GM18907 (cell line): ENCODE data around the gene REM1.
A peak's percentile ranks its signal among the peaks of the same experiment; 100 is the strongest.
"Not testable (repeated sequence)": the region's sequence is repeated elsewhere in the genome, so short reads cannot be mapped to it uniquely, and the experiment has no call there.

ENCODE experiments used
- ATAC-seq: cut with Tn5 transposase; IDR thresholded peaks from one replicate; pipeline ENCODE4 v1.9.1; 2021; ENCODE audit warnings: mild to moderate bottlenecking, moderate library complexity; ENCODE audit not compliant: unreplicated experiment

The REM1 gene, protein sequence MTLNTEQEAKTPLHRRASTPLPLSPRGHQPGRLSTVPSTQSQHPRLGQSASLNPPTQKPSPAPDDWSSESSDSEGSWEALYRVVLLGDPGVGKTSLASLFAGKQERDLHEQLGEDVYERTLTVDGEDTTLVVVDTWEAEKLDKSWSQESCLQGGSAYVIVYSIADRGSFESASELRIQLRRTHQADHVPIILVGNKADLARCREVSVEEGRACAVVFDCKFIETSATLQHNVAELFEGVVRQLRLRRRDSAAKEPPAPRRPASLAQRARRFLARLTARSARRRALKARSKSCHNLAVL

DNA sequence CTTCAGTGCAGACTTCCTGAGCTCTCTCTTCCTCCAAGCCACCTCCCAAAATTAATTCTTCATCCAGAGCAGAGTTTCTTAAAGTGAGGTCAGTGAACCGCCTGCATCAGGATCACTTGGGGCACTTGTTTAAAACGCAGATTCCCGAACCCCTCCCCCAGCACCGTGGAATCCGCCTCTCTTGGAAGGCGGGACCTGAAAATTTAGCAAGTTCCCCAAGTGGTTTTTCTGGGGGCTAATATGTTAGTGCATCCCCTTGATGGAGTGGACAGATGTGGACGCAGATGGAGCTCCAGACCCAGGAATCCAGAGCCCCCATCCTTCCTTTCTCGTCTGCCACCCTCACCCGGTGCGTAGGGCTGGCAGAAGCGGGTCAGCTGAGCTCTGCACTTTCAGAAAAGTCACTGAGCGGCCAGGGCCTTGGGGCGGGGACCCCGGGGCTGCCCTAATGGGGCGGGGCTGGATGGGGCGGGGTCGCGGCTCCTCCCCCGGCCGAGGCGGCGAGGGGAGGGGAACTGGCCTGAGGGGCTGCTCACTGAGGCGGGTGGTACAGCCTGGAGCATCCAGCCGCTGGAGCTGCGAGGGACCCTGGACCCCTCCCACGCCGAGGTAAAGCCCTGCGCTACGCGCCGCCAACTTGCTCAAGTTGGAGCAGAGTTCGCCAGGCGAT, at the start of gene REM1, which contains the start of gene DEFB124:
Gene REM1 (plus strand): TSS at position 531 of the 670 bp plus-strand sequence. CDS start 1,158 bp downstream, outside the sequence.
Gene DEFB124 (minus strand): TSS at position 370 of the 670 bp plus-strand sequence. CDS start 2,114 bp downstream, outside the sequence.
- ATAC-seq = no peak

DNA sequence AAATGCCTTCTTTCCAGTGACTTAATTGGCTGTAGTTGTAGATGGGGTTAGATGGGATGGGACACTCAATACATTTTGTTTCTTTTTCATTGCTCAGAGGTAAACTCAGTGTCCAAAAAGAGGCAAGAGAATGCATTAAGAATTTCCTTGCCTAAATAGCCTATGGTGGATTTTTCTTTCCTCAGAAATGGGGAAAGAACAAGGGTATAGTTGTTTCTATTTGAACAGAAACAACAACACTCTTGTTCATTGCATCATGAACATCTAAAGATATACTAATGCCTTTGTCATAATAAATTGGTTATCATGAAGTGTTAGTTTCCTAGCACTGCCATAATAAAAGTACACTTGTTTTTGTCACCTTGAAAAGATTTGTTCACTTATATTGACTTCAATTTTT, 49.3 kb upstream of the REM1 start:
- ATAC-seq = no peak

DNA sequence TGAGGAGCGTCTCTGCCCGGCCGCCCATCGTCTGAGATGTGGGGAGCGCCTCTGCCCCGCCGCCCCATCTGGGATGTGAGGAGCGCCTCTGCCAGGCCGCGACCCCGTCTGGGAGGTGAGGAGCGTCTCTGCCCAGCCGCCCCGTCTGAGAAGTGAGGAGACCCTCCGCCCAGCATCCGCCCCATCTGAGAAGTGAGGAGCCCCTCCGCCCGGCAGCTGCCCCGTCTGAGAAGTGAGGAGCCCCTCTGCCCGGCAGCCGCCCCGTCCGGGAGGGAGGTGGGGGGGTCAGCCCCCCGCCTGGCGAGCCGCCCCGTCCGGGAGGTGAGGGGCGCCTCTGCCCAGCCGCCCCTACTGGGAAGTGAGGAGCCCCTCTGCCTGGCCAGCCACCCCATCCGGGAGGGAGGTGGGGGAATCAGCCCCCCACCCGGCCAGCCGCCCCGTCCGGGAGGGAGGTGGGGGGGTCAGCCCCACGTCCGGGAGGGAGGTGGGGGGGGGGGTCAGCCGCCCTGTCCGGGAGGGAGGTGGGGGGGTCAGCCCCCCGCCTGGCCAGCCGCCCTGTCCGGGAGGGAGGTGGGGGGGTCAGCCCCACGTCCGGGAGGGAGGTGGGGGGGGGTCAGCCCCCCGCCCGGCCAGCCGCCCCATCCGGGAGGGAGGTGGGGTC, 48.1 kb upstream of the REM1 start:
- not testable (repeated sequence) for ATAC-seq

DNA sequence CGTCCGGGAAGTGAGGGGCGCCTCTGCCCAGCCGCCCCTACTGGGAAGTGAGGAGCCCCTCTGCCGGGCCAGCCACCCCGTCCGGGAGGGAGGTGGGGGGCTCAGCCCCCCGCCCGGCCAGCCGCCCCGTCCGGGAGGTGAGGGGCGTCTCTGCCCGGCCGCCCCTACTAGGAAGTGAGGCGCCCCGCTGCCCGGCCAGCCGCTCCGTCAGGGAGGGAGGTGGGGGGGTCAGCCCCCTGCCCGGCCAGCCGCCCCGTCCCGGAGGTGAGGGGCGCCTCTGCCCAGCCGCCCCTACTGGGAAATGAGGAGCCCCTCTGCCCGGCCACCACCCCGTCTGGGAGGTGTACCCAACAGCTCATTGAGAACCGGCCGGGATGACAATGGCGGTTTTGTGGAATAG, 47.5 kb upstream of the REM1 start:
- not testable (repeated sequence) for ATAC-seq

DNA sequence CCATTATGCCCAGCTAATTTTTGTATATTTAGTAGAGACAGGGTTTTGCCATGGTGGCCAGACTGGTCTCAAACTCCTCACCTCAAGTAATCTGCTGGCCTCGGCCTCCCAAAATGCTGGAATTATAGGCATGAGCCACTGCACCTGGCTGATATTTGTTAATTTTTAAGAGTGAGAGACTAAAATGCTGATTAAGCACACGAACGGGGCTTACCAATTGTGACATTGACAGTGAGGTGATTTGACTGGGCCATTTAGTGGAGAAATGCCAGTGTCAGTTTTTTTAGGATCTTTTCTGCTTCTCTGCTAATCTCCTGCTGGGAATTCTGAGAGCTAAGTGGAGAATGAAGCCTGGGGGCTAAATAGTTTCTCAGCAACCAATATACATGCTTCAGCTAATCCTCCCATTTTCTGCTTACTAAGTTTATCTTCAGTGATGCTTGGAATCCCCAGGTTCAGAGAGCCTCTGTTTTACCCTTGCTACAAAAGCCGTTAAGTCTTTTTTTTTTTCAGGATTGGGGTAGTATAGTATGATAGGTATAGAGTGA, 44.4 kb upstream of the REM1 start:
- no peak for ATAC-seq

DNA sequence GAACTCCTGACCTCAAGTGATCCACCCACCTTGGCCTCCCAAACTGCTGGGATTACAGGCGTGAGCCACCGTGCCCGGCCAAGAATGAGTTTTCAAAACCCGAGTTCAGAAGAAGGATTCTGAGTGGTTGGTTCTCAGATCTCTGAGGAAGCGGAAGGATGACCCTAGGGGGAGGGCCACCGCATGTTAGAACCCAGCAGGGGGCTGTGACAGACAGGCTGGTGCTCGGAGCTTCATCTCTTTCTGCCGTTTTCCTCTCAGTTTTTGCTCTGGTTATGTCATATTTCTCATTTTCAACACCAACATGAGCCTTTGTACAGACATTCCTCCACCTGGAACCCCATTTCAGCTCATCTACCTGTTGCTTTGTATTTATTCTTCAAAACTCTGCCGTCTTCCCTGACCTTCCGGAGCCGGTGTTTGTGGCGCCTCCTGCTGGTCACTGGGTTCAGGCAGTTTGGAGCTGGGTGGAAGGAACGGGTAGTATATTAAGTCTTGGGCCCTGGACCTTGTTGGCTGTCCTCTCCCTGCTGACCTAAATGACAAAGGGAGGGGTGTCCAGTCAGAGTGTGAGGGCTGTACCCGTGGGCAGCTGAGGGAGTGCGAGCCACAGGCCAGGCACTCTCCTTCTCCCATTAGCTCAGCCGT, 35.0 kb upstream of the REM1 start, which contains the start of gene DEFB123:
Gene DEFB123 (plus strand): TSS at position 621 of the 648 bp plus-strand sequence. CDS start 67 bp downstream, outside the sequence.
- no peak for ATAC-seq

DNA sequence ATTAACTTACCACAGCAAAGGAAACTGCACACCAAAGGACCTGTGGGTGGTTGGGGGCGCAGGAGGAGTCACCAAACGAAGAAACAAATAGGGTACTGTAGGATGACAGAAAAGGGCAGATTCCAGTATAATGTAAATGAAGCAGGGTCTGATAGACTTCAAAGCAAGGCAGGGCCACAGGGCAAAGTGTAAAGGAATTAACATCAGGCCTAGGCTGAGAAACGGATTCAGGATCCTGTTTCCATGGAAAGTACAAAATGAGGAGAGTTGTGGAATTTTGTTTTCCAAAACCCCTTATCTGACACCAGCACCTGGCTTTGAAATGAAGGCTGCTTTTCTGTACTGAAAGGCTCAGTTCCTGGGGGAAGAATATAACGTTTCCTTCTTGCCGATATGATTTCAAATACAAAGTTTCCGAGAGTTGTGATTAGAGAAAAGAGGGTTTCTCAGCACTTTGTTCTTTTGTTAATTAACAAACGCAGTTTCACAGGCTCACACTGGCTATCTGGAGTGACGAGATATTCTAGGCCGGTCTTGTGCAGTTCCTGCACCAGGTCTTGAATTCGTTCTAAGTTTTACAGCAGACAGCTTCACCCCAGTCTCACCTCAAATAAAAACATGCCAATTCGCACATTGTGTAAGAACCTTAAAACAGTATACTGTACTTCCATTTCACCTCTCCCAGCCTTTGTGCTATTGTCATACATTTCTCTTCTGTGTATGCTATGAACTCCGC, 28.8 kb upstream of the REM1 start:
- ATAC-seq = no peak

DNA sequence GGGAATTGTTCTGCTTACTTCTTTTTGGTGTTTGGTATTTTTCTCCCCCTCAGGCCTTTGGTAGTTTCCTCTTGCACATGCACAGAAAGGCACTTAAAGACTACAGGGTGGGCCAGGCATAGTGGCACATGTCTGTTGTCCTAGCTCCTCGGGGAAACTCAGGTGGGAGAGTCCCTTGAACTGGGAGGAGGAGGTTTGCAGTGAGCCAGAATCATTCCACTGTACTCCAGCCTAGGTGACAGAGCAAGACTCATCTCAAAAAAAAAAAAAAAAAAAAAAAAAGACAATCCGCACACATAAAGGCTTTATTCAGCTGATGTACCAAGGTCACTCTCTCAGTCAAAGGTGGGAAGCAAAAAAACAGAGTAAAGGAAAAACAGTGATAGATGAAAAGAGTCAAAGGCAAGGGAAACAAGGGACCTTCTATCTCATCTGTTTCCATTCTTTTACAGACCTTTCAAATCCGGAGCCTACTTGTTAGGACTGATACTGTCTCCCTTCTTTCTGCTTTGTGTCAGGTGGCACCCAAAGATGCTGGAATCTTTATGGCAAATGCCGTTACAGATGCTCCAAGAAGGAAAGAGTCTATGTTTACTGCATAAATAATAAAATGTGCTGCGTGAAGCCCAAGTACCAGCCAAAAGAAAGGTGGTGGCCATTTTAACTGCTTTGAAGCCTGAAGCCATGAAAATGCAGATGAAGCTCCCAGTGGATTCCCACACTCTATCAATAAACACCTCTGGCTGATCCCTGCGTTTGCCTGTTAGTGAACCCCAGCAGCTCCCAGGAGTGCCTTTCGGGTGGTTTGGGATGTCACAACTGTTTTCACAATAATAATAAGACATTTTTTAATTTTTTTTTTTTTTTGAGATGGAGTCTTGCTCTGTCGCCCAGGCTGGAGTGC, 25.3 kb upstream of the REM1 start:
- ATAC-seq = no peak

DNA sequence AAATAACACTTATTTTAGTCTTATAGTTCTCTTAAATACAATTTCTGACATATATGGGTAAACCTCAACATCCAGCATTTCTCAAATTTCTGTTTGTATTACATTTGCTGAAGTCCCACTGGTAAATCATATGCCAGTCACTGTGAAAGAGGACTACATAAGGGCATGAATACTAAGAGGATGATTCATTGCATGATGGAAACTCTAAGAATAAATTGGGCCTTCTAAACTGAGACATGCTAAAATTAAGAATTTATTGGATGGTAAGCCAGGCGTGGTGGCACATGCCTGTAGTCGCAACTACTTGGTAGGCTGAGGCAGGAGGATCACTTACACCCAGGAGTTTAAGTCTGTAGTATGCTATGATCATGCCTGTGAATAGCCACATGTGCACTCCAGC, 22.5 kb upstream of the REM1 start:
- ATAC-seq = no peak

DNA sequence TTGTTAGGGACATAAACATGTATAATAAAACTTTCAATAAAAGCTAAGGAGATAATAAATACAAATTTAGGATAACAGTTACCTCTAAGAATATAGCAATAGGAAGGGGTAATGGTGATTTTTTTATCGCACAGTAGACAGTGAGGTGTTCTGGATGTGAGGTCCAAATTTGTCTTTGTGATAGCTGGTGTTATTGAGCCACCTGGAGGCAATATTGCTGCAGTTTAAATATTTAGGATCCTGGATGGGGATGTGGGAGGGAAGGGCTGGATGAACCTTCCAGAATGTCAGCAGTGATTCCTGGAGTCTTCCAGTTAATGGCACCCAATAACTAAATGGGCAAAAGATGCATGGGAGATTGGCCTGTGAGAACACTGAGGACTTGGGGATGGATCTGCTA, 20.7 kb upstream of the REM1 start:
- no peak for ATAC-seq

DNA sequence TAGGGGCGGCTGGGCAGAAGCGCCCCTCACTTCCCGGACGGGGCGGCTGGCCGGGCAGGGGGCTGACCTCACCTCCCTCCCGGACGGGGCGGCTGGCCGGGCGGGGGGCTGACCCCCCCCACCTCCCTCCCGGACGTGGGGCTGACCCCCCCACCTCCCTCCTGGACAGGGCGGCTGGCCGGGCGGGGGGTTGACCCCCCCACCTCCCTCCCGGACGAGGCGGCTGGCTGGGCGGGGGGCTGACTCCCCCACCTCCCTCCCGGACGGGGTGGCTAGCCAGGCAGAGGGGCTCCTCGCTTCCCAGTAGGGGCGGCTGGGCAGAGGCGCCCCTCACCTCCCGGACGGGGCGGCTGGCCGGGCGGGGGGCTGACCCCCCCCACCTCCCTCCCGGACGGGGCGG, 4.1 kb upstream of the REM1 start:
- not testable (repeated sequence) for ATAC-seq

DNA sequence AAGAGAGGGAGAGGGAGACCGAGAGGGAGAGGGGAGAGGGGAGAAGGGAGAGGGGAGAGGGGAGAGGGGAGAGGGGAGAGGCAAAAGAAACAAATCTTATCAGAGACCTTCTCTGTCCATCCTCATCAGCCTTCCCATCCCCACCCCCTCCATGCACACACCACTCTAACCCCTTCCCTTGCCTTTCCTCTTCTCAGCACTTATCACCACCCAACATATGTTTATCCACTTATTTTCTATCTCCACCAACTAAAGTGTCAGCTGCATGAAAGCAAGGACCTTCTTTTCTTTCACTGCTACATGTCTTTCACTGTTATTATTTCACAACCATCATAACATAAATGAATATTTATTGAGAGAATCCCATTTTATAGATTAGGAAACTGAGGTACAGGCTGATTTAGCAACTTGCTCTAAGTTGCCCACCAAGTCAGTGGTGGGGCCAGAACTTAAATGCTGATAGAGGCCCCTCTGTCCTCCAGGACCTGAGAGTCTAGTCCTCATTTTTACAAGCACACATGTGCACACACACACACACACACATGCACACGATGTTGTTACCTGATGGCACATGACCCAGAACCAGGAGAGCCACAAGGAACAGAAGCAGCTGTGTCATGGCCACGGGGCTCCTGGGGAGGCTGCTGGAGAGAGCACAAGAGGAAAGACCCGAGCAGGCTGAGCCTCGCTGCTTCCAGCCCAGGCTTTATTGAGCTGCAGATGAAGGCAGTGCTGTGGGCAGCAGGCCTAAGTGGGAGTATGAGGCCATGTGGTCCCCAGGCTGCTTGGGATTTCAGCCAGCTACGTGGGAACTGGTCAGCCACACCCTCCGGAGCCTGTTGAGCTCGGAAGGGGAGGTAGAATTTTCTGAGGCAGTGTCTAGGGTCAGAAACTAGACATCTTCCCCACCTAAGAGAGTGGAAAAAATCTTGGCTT, 2.4 kb upstream of the REM1 start:
- ATAC-seq = no peak

DNA sequence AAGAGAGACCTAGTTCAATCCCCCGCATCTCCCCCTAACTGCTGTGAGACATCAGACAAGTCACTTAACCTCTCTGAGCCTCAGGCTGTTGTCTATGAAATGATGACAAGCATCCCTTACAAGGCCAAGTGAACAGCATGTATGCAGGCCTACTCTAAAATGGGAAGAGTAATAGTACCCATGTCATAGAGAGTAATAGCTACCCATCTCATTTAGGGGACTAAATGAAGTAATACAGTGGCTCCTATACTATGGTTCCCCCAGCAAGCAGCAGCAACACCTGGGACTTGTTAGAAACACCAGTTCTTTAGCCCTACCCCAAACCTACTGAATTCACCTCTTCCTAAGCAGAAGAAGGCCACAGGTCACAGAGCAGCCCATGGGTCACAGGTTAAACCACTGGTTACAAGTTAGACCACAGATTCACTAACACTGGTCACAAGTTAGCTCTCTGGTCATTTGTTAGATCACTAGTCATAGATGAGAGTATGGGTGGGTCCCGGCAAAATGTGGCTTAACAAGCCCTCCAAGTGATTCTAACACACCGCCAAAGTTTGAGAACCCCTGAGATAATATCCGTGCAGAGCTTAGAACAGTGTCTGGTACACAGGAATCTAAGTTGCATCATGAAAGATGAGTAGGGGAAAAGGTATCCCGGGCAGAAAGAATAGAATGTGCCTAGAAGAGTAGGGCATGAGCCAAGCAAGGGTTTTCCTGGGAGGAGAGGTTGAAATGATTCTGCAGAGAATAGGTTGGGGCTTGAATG, 1.6 kb upstream of the REM1 start:
- ATAC-seq = peak; percentile 17

DNA sequence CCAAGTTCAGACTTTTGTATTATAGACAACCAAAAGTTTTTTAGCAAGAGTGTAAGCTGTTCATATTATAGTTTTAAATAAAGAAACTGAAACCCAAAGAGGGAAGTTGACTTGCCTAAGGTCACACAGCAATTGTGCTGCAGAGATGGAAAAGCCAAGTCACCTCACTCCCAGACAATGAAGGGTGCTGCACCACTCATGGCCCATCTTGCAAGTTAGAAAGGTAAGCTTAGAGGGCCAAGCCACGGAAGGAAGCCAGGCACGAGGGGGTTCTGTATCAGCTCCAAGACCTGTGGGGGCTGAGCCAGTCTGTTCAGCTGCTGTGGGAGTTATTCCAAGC, 1.0 kb upstream of the REM1 start:
- ATAC-seq = peak; percentile 68

DNA sequence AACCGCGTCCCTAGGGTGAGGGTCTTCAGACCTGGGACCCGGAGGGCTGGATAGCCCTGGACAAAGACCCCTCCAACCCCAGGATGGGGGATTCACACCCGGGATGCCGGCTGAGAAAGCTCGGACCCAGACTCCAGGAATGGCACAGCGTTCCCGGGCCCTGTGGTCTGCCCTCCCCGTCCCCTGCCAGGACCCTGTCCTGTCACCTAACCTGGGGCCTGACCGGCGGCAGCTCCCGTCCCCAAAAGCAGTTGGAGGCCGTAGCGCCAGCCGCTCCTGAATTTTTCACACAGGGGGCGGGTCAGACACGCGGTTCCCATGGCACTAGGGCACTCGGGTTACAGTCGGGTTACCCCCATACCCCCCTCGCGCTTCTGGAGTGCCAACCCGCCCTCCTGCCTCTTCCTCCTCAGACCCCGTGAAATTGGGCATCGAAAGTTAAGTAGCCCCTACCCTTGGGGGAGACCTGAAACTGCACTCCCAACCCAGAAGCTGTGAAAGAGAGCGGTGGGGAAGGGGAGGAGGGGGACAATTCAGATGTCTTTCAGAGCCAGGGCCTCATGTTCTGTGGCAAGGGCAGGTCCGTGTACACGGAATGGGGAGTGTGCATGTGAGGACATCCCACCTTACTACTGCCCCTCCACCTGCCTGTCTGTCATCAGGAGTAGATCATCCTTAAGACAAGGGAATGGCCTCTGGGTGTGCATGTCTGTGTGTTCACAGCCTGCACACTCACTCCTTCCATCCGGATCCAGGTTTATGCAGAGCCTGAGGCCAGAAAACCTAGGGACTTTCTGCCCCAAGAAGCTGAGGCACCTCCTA, 595 bp downstream of the REM1 start:
- no peak for ATAC-seq

DNA sequence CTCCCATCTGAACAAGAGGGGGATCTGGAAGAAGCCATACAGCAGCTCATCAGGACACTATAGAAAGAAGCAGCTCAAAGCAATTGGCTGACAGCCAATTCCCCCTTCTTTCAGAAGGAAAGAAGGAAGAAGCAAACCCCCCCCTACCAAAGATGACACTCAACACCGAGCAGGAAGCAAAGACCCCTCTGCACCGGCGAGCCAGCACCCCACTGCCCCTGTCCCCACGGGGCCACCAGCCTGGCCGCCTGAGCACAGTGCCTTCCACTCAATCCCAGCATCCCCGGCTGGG, 1.2 kb downstream of the REM1 start:
- no peak for ATAC-seq

DNA sequence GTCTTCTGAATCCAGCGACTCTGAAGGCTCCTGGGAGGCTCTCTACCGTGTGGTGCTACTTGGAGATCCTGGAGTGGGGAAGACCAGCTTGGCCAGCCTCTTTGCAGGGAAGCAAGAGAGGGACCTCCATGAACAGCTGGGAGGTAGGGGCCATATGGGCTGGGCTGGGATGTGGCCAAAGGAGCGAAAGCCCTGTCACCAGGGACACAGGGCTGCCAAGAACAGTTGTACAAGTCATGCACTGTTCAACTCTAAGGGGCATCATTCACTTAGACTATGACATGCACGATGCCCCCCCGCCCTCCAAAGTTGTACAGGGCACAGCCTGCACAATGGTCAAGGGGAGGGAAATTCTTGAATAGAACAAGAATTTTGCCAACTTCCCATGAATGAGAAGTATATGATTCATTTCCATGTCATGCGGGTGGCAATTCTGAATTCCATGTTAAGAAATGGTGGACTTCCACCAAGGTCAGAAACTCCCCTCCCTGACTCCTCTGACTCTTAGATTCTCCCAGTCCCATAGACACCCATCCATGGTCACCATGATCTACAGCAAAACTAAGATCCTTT, 1.6 kb downstream of the REM1 start:
- ATAC-seq = no peak
